GM23248 (cell line): ENCODE data around the gene STAC3. TPM values are rescaled to one million over a fixed set of nuclear protein-coding genes. Genes with fewer than 3 reads are reported as not detected.
A peak's percentile ranks its signal among the peaks of the same experiment; 100 is the strongest.

Experiments
- DNase-seq: peaks from one replicate; pipeline ENCODE4 v3.0.0-alpha.2; 2015
- H2AFZ ChIP-seq: fragments of 200-600 bp; sonication (generic); 2 replicates; pipeline ENCODE4 v1.6.1; 2016; ENCODE audit warnings: antibody characterized with exemption
- H3F3A ChIP-seq: fragments of 200-600 bp; sonication (generic); 2 replicates; pipeline ENCODE4 v1.6.1; 2016; ENCODE audit warnings: mild to moderate bottlenecking, antibody characterized with exemption, mixed run types; ENCODE audit not compliant: insufficient read depth
- H3K27ac ChIP-seq: fragments of 200-600 bp; sonication (generic); 2 replicates; pipeline ENCODE4 v1.5.1; 2016; ENCODE audit warnings: mild to moderate bottlenecking
- H3K27me3 ChIP-seq: fragments of 200-600 bp; sonication (generic); replicated peaks from 2 replicates; pipeline ENCODE4 v1.6.1; 2016; ENCODE audit warnings: mild to moderate bottlenecking; ENCODE audit not compliant: insufficient read depth
- H3K36me3 ChIP-seq: fragments of 200-600 bp; sonication (generic); 2 replicates; pipeline ENCODE4 v1.6.1; 2016; ENCODE audit warnings: low read depth, mild to moderate bottlenecking
- H3K4me1 ChIP-seq: fragments of 200-600 bp; sonication (generic); 2 replicates; pipeline ENCODE4 v1.6.1; 2016; ENCODE audit warnings: mild to moderate bottlenecking; ENCODE audit not compliant: insufficient read depth
- H3K4me2 ChIP-seq: fragments of 200-600 bp; sonication (generic); one replicate; pipeline ENCODE4 v1.6.1; 2016; ENCODE audit warnings: mild to moderate bottlenecking; ENCODE audit not compliant: unreplicated experiment
- H3K4me3 ChIP-seq: fragments of 200-600 bp; sonication (generic); 2 replicates; pipeline ENCODE4 v1.5.1; 2016; ENCODE audit warnings: mild to moderate bottlenecking
- H3K79me2 ChIP-seq: fragments of 200-600 bp; sonication (generic); 2 replicates; pipeline ENCODE4 v1.6.1; 2016; ENCODE audit warnings: mild to moderate bottlenecking; ENCODE audit not compliant: insufficient read depth
- H3K9ac ChIP-seq: fragments of 200-600 bp; sonication (generic); 2 replicates; pipeline ENCODE4 v1.6.1; 2016; ENCODE audit warnings: mild to moderate bottlenecking
- H3K9me2 ChIP-seq: fragments of 200-600 bp; sonication (generic); 2 replicates; pipeline ENCODE4 v1.6.1; 2016; ENCODE audit warnings: mixed run types, mild to moderate bottlenecking, moderate library complexity; ENCODE audit not compliant: insufficient read depth
- H3K9me3 ChIP-seq: fragments of 200-600 bp; sonication (generic); one replicate; pipeline ENCODE4 v1.6.1; 2017; ENCODE audit warnings: low read depth
- H4K20me1 ChIP-seq: fragments of 200-600 bp; sonication (generic); 2 replicates; pipeline ENCODE4 v1.6.0; 2016; ENCODE audit not compliant: insufficient read depth
- EZH2 ChIP-seq: fragments of 200-600 bp; sonication (generic); IDR thresholded peaks from 2 replicates; pipeline ENCODE4 v1.6.1; 2018; ENCODE audit warnings: antibody characterized with exemption, mild to moderate bottlenecking; ENCODE audit not compliant: insufficient read depth, poor library complexity, severe bottlenecking
- EZH2phosphoT487 ChIP-seq: fragments of 200-600 bp; sonication (generic); IDR thresholded peaks from 2 replicates; pipeline ENCODE4 v1.6.1; 2018; ENCODE audit warnings: antibody characterized with exemption, moderate library complexity, mild to moderate bottlenecking, low read depth; ENCODE audit not compliant: insufficient read depth
- WGBS, 2 experiments: methylation state at CpG; one replicate each; pipeline ENCODE4 v1.1.6; 2015 to 2017; ENCODE audit warnings: low lambda C conversion rate in 2 of 2, low coverage in 1 of 2; ENCODE audit errors: missing lambda C conversion rate in 2 of 2; 5-methylcytosine and 5-hydroxymethylcytosine counted together
- in situ Hi-C: fragments of 300-500 bp; cut with MboI; formaldehyde crosslinking; loops from 2 replicates; pipeline ENCODE4 v1.15.0; 2020
- polyA plus RNA-seq: library from polyadenylated mRNA; unstranded; fragments of >200 nt; fragmentation: Nextera tagmentation; extraction: Ambion mirVana; gene quantifications from 2 replicates; pipeline ENCODE4 v1.2.1, GENCODE V29; 2016
- total RNA-seq: library from RNA; depleted of rRNA; stranded (reverse); fragments of >200 nt; shearing (Covaris generic); gene quantifications from 2 replicates; pipeline ENCODE4 v1.2.3, GENCODE V29; 2014

Gene STAC3
- total and polyA plus RNA-seq, 2 experiments from 2014 or later = 0.32 to 0.35 TPM

DNA sequence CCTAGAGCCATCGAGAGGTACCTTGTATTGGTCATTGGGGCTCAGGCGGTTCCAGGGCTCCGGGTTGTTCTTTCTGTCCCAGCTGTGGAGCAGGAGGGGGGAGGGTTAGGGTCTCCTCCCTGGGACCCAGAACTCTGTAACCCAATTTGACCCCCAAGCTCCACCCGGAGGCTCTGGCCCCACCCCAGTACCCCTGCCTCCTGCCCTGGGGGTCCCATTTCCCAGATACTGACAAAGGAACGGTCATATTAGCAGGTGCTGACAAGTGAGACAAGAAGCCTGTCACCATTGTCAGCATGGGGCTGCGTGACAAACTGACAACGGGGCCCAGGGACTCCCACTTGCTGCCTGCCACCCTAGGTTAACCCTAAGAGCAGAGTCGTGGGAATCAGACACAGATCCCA, 15.3 kb downstream of the STAC3 start:
- in situ Hi-C loops = no loop called here
- Histone ChIP-seq H2AFZ (no peak overlapping the region), H3K79me2 (peaks cover 24% of the 10 kb centered on the region), H3K27ac (no peak overlapping the region), H3K9ac (no peak overlapping the region), H4K20me1 (no peaks in the 10 kb centered on the region), H3K9me2 (no peaks in the 10 kb centered on the region), H3K4me3 (no peak overlapping the region), H3F3A (peaks cover 39% of the 10 kb centered on the region), H3K4me1 (peaks cover 10% of the 10 kb centered on the region), H3K9me3 (no peaks in the 10 kb centered on the region), H3K27me3 (no peaks in the 10 kb centered on the region), H3K4me2 (no peak overlapping the region), H3K36me3 (peaks cover 30% of the 10 kb centered on the region)
- 72 to 76% methylated on average over 6 to 8 of the region's 8 CpGs for WGBS, 2 experiments
- no peak for DNase-seq
- TF ChIP-seq EZH2 (no peak), EZH2phosphoT487 (no peak)

DNA sequence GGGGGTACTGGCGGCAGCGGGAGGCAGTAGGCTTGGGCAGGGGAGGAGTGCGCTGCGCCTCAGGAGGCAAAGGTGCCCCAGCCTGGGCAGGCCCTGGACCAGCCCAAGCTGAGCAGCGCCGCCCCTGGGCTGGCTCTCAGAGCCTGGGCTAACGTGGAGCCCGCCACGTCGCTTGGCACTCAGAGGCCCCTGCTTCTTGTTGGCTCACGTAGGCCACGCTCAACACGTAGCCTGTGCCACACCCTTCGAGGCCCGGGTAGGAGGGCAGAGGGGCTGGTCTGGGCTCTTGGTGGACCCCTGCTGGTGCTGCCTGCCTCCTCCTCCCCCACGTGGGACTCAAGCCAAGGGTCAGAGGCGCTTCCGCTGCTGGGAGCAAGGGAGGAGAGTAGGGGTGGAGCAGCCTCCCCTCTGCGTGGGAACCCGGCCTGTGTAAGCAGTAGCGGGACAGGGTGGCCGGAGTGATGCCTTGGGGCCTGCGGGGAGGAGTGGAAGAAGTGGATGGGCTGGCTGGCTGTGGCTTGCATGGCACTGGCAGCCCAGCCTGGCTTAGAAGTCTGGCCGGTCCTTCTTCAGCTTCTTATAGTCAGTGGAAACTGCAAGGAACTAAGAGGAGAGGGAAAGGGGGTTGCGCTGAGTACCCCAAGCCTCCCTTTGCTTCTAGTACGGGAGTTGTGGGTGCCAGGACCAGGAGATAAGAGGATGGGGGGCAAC, 15.8 kb downstream of the STAC3 start:
- Histone ChIP-seq H2AFZ (no peak overlapping the region), H3K36me3 (peaks cover 30% of the 10 kb centered on the region), H3F3A (peaks cover 39% of the 10 kb centered on the region), H3K4me3 (no peak overlapping the region), H3K4me1 (peaks cover 9% of the 10 kb centered on the region), H3K79me2 (peaks cover 30% of the 10 kb centered on the region), H3K9me2 (no peaks in the 10 kb centered on the region), H3K9me3 (no peaks in the 10 kb centered on the region), H3K4me2 (no peak overlapping the region), H3K27me3 (no peaks in the 10 kb centered on the region), H4K20me1 (no peaks in the 10 kb centered on the region), H3K9ac (no peak overlapping the region), H3K27ac (no peak overlapping the region)
- in situ Hi-C loops = no loop called here
- no peak for TF ChIP-seq EZH2phosphoT487
- TF ChIP-seq EZH2 = no peak
- WGBS, 2 experiments = 72 to 74% methylated on average over 22 to 23 of the region's 26 CpGs
- no peak for DNase-seq

DNA sequence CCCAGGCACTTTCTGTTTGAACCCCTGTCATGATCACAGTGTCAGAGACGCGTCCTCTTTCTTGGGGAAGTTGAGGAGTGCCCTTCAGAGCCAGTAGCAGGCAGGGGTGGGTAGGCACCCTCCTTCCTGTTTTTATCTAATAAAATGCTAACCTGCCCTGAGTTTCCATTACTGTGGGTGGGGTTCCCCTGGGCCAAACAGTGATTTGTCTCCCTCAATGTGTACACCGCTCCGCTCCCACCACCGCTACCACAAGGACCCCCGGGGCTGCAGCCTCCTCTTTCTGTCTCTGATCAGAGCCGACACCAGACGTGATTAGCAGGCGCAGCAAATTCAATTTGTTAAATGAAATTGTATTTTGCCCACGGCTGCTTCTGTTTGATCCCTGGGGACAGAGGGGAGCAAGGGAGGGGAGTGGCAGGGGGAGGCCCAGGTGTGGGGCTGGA, 16.4 kb downstream of the STAC3 start:
- no peaks in the 10 kb centered on the region for H3K9me3 ChIP-seq
- H3K9me2 ChIP-seq = no peaks in the 10 kb centered on the region
- TF ChIP-seq EZH2 = no peak
- TF ChIP-seq EZH2phosphoT487 = no peak
- no peak overlapping the region for H3K4me3 ChIP-seq
- H3F3A ChIP-seq = peaks cover 39% of the 10 kb centered on the region
- H4K20me1 ChIP-seq = no peaks in the 10 kb centered on the region
- H3K36me3 ChIP-seq = peaks cover 30% of the 10 kb centered on the region
- H3K4me1 ChIP-seq = peaks cover 9% of the 10 kb centered on the region
- no peaks in the 10 kb centered on the region for H3K27me3 ChIP-seq
- in situ Hi-C loops = no loop called here
- H3K4me2 ChIP-seq = no peak overlapping the region
- H3K27ac ChIP-seq = 0 out of 2 replicates have a peak overlapping the region, but pooled peaks have one; percentile 1
- no peak overlapping the region for H3K9ac ChIP-seq
- WGBS, 2 experiments = 86 to 88% methylated on average over 10 of the region's 10 CpGs
- no peak overlapping the region for H2AFZ ChIP-seq
- no peak for DNase-seq
- peaks cover 35% of the 10 kb centered on the region for H3K79me2 ChIP-seq

- Histone ChIP-seq H3K36me3 (peaks cover 30% of the 10 kb centered on the region), H3K9me3 (no peaks in the 10 kb centered on the region), H3K9me2 (no peaks in the 10 kb centered on the region), H3K4me1 (peaks cover 9% of the 10 kb centered on the region), H3K4me3 (no peak overlapping the region), H3K9ac (no peak overlapping the region), H3K27me3 (no peaks in the 10 kb centered on the region), H3K4me2 (no peak overlapping the region), H3K79me2 (peaks cover 35% of the 10 kb centered on the region), H3F3A (peaks cover 40% of the 10 kb centered on the region), H3K27ac (0 out of 2 replicates have a peak overlapping the region, but pooled peaks have one; percentile 1), H4K20me1 (no peaks in the 10 kb centered on the region), H2AFZ (no peak overlapping the region)
- 75 to 88% methylated on average over 3 of the region's 3 CpGs for WGBS, 2 experiments
- DNase-seq = no peak
- in situ Hi-C loops = no loop called here
- TF ChIP-seq EZH2phosphoT487 (no peak), EZH2 (no peak)
These were observed 16.8 kb downstream of the STAC3 start for GRCh38 chr12:57234233-57234570.
